ENCODE measurements around the gene EDIL3. TPM values are rescaled to one million over a fixed set of nuclear protein-coding genes. Genes with fewer than 3 reads are reported as not detected.

EDIL3 gene
- total and polyA plus RNA-seq, 2 donors from 2014 or later = 5.2 to 32.8 TPM

DNA sequence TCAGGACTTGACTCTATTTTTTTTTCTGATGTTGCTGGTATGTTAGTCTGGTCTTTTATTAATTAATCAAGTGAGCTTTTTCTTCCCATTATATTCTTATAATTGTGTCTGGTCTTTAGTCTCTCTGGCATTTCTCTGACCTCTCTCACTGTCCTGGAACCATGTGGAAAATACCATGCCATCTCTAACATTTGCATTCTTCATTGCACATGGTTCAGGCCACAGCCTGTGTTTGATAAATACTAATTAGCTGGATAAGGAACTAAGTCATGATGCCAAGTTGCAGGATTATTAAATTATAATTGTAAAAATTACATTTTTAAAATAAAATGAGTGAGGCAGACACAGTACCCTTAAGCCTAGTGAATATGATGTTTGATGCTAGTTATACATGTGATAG lies 155.6 kb downstream of the EDIL3 start:
- FAIRE-seq (no peak), DNase-seq (no peak)
- Histone ChIP-seq H3K36me3 (ENCODE audit: control insufficient read depth in 2 of 3, insufficient read depth in 3 of 3, low read length in 3 of 3) (no peaks in the 10 kb centered on the region), H3K4me1 (ENCODE audit: control insufficient read depth in 2 of 3, insufficient read depth in 2 of 3, low read depth in 1 of 3, low read length in 3 of 3) (no peaks in the 10 kb centered on the region), H3K9me3 (ENCODE audit: control insufficient read depth in 2 of 3, insufficient read depth in 1 of 3, low read length in 3 of 3) (no peaks in the 10 kb centered on the region), H3K27me3 (ENCODE audit: control insufficient read depth, insufficient read depth, low read length) (no peaks in the 10 kb centered on the region), H3K9ac (ENCODE audit: low read length in 3 of 3) (no peak overlapping the region), H3K27ac (ENCODE audit: low read depth in 2 of 2, low read length in 2 of 2) (no peak overlapping the region), H3K4me3 (ENCODE audit: low read length in 3 of 3) (no peak overlapping the region)
- intact Hi-C loops (cut with DNase I) = no loop called here
- TF ChIP-seq, protein P1, sequence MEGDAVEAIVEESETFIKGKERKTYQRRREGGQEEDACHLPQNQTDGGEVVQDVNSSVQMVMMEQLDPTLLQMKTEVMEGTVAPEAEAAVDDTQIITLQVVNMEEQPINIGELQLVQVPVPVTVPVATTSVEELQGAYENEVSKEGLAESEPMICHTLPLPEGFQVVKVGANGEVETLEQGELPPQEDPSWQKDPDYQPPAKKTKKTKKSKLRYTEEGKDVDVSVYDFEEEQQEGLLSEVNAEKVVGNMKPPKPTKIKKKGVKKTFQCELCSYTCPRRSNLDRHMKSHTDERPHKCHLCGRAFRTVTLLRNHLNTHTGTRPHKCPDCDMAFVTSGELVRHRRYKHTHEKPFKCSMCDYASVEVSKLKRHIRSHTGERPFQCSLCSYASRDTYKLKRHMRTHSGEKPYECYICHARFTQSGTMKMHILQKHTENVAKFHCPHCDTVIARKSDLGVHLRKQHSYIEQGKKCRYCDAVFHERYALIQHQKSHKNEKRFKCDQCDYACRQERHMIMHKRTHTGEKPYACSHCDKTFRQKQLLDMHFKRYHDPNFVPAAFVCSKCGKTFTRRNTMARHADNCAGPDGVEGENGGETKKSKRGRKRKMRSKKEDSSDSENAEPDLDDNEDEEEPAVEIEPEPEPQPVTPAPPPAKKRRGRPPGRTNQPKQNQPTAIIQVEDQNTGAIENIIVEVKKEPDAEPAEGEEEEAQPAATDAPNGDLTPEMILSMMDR (IDR thresholded peaks at IDR 0.05; ENCODE audit: borderline replicate concordance, extremely low read depth, insufficient read depth) = no peak

DNA sequence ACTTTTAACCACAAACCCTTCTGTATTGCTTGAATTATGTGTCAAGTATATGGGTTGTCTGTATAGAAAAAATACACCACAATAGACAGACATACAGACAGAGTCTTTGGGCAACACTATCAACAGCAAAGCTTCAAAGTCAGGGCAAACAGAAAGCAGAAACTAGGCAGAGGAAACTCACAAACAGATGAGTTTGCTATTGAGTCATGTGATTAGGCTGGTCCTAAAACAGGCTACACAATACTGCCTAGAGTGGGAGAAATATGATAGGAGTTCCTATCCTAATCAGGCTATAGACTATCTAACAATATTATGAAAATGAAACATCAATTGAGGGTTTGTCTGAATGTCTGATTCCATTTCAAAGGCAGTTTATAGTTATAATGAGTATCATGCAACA lies 156.4 kb downstream of the EDIL3 start:
- Histone ChIP-seq H3K4me3 (ENCODE audit: low read length in 3 of 3) (no peak overlapping the region), H3K27ac (ENCODE audit: low read depth in 2 of 2, low read length in 2 of 2) (no peak overlapping the region), H3K9me3 (ENCODE audit: control insufficient read depth in 2 of 3, insufficient read depth in 1 of 3, low read length in 3 of 3) (no peaks in the 10 kb centered on the region), H3K27me3 (ENCODE audit: control insufficient read depth, insufficient read depth, low read length) (no peaks in the 10 kb centered on the region), H3K4me1 (ENCODE audit: control insufficient read depth in 2 of 3, insufficient read depth in 2 of 3, low read depth in 1 of 3, low read length in 3 of 3) (no peaks in the 10 kb centered on the region), H3K9ac (ENCODE audit: low read length in 3 of 3) (no peak overlapping the region), H3K36me3 (ENCODE audit: control insufficient read depth in 2 of 3, insufficient read depth in 3 of 3, low read length in 3 of 3) (no peaks in the 10 kb centered on the region)
- intact Hi-C loops (cut with DNase I) = no loop called here
- FAIRE-seq = no peak
- TF ChIP-seq, protein P1 (IDR thresholded peaks at IDR 0.05; ENCODE audit: borderline replicate concordance, extremely low read depth, insufficient read depth) = no peak
- no peak for DNase-seq

DNA sequence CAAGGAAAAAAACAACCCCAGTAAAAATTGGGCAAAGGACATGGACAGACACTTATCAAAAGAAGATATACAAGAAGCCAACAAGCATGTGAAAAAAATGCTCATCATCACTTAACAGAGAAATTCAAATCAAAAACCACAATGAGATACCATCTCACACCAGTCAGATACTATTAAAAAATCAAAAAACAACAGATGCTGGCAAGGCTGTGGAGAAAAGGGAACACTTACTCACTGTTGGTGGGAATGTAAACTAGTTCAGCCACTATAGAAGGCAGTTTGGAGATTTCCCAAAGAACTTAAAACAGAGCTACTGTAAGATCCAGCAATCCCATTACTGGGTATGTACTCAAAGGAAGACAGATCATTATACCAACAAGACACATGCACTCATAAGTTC lies 157.4 kb downstream of the EDIL3 start:
- no peak for FAIRE-seq

More for the DNA sequence above, 157.4 kb downstream of the EDIL3 start:
- H3K9ac ChIP-seq (ENCODE audit: low read length in 3 of 3) = no peak overlapping the region
- no peaks in the 10 kb centered on the region for H3K9me3 ChIP-seq (ENCODE audit: control insufficient read depth in 2 of 3, insufficient read depth in 1 of 3, low read length in 3 of 3)
- H3K27ac ChIP-seq (ENCODE audit: low read depth in 2 of 2, low read length in 2 of 2) = no peak overlapping the region
- TF ChIP-seq, protein P1 (IDR thresholded peaks at IDR 0.05; ENCODE audit: borderline replicate concordance, extremely low read depth, insufficient read depth) = no peak
- H3K4me3 ChIP-seq (ENCODE audit: low read length in 3 of 3) = no peak overlapping the region
- H3K36me3 ChIP-seq (ENCODE audit: control insufficient read depth in 2 of 3, insufficient read depth in 3 of 3, low read length in 3 of 3) = no peaks in the 10 kb centered on the region
- DNase-seq = no peak
- H3K27me3 ChIP-seq (ENCODE audit: control insufficient read depth, insufficient read depth, low read length) = no peaks in the 10 kb centered on the region
- H3K4me1 ChIP-seq (ENCODE audit: control insufficient read depth in 2 of 3, insufficient read depth in 2 of 3, low read depth in 1 of 3, low read length in 3 of 3) = no peaks in the 10 kb centered on the region
- intact Hi-C loops (cut with DNase I) = no loop called here

All from kidney (tissue), 14 donors.